Islet precursor cell (in vitro differentiated cells): ENCODE data around the gene ITGB2.

Source experiments
- DNase-seq: peaks from one replicate; pipeline ENCODE4 v3.0.0-alpha.2; 2018

Gene ITGB2

DNA sequence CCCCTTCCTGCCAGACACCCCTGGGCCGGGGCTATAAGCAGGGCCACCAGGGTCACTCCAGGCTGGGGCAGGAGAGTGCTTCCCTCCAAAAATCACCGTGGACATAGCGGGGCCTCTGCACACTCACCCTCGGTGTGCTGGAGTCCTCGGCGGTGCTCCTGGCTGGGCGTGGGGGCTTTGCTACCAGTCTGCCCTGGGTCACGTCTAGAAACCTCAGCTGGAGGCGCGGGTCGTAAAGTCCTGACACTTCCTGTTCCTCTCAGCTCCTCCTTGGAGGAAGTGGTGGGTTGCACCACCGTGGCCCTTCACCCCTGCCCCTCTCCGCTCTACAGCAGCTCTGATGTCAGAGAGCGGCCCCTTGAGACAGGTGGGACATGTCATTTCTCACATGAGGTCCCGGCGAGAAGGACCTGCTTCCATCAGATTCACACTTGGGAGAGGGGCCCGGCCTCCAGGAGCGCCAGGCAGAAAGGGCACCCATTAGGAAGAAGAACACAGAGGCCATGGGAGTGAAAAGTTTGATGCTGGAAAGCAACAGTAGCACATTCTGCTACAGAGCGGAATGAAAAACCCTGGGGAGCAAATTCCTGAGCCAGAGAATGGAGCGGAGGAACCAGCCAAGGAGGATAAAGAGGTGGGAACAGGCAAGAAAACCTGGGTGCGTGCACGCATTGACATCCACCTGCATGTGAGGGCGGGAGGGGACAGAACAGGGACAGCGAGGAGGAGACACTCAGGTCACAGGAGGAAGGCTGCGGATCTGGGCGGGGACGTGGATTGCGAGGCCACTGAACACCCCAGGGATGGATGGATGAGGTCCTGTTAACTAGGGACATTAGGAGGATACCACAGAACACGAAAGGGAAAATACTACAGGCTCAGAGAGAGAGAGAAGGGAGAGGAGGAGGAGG, at the start of gene ITGB2:
TSS of gene ITGB2 (minus strand) at position 206 of the 911 bp plus-strand sequence. CDS start 10,117 bp downstream, outside the sequence.
- no peak for DNase-seq

DNA sequence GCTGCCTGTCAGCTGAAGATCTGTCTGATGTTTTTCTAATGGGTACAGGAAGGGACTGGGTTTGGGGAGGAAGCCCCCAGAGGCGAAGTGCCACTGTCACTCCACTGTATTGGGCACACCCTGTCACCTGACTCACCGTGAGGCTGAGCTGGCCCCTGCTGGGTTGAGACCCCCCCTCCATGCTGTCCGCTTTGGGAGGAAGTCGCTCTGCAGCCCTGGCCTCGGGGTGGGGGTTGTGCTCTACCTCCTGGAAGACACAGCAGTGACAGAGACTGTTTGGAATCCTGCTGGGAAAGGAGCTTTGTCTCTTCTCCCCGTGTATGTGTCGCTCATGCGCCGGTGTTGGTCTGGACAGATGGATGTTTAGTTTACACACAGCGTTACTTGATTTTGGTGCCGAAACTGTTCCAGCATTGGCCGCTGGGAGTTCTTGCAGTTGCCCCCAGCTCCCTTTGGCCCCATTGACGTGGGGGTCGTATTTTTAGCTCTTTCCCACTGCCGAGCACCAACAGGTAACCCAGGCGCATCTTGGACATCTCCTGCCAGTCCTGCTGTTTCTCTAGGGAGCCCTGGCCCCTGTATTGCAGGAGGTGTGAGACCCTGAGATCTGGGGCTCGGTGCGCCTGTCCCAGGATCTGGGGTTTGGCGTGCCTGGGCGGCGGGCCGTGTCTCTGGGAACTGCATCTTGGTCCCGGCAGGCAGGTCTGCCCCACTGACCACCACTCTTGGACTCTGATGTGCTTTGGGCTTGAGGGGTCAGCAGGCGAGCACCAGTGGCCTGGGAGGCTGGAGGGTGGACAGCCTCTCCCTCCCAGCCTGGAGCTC, 49.4 kb upstream of the ITGB2 start:
- peak; percentile 97 for DNase-seq

DNA sequence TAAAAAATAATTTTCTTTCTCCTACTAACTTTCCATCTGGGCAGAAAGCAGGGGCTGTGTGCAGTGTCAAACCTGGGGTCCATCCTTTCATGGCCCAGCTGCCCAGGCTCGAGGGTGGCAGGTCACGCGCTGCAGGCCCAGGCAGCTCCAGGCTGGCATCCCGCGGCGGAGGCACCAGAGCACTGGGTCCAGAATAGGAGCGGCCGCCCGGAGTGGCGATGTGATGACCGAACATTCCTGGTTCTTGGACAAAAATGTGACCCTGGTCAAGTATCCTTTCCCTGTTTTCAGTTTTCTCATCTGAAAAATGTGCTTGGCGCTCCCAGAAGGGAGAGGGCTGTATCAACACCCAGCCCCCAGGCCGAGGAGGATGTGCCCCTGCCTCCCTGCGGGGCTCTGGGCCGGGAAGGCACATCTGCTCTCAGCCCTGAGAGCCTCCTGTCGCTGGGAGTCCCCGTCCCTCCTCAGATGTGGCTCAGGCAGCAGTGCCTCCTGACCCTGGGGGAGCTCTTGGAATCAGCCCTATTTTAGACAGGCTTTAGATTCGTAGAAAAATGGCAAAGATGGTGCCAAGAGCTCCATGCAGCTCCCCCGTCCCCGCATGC, 48.5 kb upstream of the ITGB2 start:
- no peak for DNase-seq

DNA sequence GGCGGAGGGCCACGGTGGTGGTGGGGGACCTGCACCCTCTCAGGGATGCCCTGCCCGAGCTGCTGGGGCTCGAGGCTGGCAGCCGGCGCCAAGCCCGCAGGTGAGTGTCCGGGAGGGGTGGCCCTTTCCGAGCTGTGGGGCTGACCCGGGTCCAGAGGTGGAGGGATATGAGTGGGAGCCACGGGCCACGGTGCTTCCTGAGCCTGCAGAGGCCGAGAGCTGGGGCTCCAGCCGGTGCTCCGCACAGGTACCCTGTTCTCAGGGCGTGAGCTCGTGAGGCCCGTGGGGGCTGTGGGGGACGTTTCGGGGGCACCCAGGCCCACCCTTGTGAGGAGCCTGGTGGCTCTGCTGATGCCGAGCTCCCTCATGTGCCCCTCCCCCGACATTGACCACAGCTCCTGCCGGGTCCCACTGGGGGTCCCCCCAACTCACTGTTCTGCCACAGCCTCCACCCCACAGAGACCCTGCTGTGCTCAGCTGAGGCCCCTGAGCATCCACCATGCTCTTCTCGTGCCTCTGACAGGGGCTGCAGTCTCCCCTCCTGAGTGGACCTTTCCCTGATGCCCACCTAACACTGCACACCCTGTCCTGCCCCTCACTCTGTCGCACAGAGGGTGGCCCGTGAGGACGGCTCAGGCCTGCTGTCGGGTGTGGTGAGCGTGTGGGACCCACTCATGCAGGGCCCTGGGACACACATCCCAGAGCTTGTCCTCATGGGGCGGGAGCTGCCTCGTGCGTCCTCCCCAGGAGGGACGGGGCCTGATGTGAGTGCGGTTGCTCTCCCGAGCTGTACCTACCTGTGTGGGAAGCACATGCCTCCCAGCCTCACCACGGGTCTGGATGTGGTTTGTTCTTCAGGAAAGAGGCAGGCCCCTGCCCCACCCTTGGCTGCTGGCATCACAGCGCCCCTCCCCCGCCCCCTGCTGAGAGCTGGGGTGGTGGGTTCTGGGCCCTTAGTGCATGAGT, 46.7 kb upstream of the ITGB2 start:
- no peak for DNase-seq

DNA sequence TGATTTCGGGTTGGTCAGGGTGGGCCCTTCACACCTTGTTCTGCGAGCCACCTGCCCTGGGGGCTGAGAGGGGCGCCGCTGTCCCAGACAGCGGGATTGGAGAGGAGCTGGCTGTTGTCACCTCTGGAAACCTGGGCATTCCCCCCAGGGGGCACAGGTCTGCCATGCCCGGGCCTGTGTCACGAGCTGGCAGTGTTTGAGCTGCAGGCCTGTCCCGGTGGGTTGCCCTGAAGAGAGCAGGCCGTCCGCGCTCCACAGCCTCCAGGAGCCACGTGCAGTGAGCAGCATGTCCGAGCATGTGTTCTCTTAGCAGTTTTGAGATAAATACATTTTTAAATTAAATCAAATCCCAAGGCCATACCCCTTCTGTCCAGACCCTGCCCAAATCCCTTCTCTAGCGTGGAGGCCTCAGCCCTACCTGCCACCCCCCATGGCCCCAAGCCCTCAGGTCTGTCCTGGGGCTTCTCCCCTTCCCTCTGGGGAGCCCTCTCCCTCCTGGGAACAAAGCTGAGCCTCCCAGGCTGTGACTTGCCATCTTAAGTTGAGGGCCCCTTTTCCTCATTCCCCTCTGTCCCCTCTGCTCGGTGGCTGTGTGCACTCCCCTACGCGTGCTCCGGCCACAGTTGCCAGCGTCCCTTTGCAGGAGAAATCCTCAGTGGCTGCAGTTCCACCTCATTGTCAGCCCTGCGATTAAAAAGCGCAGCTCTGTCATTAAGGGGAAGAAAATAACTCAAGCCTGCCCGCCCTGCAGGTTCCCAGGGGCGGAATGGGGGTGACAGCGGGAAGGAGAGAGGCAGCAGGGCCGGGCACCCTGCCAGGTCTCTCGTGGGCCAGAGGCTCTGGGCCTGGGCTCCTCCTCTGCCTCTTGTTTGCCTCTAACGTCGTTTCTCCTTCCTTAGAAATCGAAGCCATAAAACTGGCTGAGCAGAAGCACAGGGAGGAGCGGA, 45.7 kb upstream of the ITGB2 start:
- DNase-seq, result no peak

DNA sequence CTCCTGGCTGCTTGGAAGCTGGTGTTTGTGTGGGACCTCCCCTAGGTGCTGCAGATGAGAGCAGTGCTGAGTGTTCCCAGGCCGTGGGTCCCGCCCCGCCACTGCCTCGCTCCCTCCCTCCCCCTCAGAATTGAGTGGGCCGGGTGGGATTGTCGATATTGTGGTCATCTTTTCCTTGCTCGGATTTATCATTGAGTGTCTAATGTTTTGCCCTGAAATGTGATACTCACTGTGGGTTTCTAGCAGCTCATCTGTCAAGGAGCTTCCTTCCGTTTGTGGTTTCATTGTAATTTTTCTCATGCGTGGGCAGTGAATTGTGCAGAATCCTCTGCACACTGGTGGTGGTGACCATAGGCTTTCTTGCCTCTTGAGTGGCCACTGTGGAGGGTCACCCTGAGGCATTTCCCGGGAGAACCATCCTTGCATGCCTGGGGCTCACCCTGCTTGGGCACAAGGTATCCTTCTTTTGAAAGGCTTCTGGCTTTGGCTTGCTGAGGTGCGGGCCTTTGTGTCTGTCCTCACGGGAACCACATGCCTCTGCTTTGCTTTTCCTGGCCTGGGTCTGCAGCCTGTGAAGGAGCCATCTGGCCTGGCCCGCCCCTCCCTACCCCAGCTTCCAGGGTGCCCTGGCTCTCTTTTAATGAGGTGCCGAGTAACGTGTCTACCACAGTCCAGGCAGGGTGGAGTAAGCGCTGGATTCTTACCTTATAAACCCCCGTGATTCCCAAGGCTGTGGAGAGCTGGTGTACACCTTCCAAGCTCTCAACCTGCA, 44.7 kb upstream of the ITGB2 start:
- DNase-seq, result no peak

DNA sequence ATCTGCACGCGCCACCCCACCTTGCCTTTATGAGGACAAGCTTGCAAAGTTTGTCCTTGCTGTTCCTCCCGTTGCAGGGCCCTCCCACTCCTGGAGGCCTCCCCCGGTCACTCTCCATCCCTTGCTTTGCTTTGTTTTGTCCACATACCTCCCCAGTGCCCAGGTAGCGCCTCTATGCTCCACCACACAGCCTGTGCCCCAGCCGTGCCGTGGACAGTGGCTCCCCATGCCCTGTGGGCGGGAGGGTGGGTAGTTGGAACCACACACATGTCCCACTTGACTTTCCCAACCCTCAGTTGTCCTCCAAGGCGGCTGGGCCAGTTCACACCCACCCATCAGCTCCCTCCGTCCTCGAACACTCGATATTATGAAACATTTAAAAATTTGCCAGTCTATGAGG, 43.7 kb upstream of the ITGB2 start:
- no peak for DNase-seq

DNA sequence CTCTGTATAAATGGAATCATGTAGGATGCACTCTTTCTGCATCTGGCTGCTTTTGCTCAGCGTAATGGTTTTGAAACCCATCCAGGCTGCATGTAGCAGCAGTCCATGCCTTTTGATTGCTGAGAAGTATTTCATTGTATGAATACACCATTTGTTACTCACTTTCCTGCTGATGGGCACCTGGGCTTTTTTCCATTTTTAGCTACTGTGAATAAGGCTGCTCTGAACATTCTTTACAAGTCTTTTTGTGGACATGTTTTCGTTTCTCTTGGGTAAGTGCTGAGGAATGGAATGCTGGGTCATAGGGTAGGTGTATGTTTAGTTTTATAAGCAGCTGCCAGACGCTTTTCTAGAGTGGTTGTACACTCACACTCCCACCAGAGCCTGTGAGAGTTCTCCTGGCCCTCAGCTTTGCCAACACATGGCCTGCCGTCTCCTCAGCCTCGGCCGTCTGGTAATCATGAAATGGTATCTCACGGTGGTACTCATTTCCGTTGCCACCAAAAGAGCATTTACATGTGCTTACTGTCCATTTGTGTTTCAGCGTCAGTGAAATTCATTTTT, 41.8 kb upstream of the ITGB2 start:
- DNase-seq, result no peak

DNA sequence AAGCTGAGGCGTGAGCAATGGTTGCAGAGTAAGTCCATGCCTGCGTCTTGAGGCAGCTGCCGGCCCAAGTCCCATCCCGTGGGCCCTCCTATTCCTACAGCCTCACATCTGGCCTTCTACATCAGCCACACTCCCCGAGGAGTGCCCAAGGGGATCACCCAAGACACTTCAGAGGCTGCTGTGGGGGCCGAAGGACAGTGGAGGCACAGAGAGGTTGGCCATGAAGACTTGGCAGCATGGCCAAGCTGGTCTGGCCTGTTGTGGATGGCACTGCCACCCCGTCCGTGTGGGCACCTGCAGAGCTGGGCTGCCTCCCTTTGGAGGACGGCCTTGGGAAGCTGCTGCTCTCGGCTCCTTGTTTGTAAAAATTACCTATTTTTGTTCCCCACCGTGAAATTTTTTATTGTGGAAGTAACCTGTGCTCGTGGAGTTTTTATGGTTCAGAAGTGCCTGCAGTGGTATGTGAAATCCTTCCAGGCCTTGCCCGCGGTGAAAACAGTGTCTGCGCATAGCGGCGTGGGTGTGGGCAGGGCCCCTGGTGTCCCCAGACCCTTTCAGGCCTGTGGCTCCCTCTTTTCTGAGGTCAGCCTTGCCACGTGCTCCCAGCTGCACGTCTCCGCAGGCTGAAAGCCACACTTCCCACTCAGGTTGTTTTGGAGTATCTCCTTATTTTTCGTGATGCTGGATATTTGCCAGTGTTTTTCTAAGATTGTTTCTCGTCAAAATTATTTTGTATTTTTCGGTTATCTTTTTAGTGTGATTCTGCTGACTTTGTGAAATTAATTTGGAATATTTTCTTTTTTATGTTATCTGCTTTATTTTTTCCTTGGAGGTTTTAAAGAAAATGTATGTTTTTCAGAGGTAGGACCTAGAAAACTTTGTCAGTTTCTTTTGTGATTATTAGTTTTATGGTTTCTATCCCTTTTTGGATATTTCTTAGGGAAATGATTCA, 39.7 kb upstream of the ITGB2 start:
- no peak for DNase-seq

DNA sequence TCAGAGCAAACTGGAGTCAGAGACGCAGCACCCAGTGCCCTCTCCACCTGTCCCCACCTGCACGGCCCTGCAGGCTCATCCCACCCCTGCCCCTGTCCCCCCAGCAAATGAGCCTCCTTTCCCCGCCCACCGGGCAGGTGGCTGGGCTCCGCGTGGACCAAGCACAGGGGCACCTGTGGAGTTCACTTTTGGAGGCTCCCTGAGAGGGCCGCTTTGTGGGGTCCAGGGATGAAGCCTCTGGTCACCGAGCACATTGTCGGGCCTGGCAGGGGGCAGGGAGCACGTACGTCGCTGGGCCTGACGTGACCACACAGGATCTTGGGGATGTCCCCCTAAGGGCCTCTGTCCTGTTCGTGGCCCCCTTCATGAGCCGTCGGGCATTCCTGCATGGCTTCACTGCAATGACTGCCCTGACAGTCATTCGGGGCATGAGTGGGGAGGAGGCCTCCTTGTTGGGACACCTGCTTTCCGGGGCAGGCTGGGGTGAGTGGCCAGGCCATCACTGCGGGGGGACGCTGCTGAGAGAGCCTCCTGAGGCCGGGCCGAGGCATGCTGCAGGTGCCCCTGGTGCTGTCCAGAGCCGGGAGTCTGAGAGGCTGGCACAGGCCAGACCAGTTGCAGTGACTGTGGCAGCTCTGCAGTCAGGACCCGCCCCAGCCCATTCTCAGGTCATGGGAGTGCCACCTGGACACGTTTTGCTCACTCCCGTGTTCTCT, 38.8 kb upstream of the ITGB2 start:
- no peak for DNase-seq

DNA sequence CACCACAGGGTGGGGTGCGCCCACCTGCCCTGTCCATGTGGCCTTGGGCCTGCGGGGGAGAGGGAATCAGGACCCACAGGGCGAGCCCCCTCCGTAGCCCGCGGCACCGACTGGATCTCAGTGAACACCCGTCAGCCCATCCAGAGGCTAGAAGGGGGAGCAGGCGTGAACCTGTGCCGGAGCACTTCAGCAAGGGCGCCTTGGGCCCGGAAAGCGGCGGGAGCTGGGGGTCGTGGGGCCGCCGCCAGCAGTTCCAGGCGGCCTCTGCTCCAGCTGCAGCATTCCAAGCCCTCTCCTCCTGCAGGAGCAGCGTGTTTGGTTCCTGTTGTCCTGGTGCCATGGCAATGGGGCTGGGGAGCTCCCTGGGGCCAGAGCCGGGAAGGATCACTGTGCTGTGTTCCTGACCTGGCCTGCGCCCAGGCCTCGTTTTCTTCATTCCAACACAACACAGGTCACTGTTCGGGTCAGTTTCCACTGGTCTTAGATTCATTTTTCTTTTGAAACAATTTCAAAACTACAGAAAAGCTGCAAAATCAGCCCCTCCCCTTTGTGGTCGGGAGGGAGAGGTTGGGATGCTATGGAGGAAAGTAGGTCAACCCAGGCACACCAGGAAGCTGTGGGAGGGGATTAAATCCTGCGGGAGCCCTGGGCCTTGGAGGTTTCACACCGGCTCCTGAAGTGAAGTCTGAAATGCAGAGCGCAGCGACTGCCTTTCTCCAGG, 37.9 kb upstream of the ITGB2 start:
- peak; percentile 79 for DNase-seq

DNA sequence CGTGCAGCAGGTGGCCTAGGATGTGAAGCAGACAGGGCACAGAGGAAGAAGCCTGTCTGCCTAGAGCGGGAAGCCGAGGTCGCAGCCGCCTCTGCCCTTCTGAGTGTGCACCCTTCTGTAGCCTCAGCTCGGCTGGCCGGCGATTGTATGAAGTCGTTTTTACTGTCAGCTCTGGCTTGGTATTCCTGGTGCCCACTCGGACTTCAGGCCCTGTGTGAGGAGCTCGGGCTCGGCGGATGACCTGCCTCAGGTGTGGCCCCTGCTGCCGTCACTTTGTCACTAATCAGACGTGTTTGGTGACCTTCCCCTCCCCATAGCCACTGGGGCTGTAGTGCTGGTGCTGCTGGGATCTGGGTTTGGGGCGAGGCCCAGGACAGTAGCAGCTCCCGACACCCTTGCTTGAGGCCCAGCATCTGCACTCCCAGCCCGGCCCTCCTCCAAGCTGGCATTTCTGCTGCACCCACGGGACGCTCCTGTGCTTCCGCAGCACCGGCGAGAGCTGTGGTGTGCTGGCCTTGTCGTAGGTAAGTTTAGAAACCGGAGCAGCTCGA, 37.3 kb upstream of the ITGB2 start:
- no peak for DNase-seq

DNA sequence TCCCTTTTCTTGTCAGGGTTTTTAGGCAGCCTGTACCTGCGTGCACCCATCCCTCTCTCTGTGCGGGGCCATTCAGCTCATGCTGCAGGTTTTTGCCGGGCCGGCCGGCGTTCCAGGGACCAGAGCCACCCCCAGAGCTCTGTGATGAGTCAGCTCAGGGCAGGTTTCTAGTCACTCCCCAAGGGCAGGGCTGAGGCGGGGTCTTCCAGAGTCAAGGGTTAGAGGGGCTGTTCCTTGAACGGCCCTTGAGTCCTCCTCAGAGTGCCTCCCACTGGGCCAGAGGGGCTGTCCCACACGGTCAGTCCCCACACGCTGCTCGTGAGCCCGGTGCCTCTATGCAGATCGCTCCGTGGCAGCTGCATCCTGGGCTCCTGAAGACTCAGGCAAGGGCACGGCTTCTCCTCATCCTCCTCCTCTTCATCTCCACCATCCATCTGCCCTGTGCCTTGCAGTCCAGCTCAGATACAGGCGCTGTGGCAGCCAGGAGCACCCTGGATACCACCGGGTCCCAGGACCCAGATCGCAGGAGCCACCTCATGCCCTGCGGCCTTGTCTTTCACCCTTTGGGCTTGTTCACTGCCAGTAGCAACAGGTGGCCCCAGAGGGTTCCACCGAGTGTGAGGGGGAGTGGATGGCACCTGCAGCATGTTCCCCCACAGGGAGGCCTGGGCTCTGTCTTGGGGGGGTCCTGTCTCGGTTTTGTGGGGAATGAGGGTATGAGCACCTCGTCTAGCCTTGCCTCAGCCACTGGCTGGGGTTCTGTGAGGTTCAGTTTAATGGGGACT, 36.5 kb upstream of the ITGB2 start:
- DNase-seq, result no peak

DNA sequence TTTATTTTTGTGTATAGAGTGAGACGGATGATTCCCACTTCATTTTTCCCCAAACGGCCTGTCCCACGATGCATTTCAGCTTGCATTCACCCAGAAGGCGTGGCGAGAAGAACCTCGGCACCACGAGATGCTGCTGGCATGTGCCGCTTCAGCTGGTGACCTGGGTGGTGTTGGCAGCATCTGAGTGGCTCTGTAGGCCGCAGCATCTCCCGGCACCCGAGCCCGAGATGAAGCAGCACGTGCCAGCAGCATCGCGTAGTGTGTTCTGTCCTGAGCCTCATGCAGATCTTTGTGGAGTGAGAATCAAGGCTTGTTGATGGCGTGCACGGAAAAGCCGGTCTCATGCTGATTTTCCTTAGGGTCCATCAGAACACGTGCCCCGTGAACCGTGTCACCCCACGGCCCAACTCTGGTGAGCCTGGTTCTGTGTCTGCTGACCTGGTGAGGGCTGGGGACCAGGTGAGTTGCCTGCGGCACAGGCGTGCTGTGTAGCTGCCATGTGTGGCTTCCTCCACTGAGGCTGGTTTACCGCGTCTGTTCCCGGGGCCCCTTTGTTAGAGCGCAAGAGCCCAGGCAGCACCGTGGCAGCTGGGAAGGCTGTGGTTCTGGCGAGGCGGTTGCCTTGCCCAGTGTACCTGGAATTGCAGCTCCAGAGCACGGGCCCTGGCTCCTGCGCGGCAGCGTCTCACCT, 35.8 kb upstream of the ITGB2 start:
- no peak for DNase-seq

DNA sequence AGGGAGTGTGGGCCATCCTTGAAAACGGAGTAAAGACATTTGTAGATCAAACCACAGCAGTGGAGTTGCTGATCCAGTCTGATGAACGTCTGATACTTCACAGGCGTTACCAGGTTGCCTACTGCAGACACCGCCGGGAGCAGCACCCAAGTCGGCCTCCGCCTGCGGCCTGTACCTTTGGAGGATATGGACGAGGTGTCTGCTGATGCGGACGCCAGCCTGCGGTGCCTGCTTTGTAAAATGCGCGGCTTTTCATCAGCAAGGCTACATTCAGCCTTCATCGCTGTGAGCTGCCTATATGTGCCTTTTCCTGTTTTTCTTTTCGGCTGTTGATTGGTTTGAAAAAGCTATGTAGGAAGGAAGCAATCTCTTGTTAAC, 35.1 kb upstream of the ITGB2 start:
- DNase-seq, result no peak
